Measurements from ENCODE around the gene ASIC2. TPM values are rescaled to one million over a fixed set of nuclear protein-coding genes. Genes with fewer than 3 reads are reported as not detected.

Gene ASIC2
- total RNA-seq, 1 experiment from 2014 or later: 4.1 TPM

DNA sequence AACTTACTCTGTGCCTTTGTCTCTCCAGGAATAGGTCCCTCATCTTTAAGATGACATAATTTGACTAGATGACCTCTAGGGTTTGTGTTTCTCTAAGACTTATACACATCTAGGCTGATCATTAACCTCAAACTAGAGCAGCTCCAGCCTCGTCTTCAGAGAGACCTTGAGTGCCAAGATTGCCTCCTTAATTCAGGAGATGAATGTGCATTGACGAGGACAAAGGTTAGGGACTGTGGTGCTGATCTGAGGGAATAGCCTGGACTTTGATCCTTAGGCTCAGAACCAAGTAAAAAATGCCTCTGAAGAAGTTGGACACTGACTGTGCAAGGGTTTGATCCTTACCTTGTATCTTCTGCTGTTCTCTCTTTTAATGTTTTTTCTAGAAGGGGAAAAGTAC lies 17.2 kb upstream of the ASIC2 start:
- ChIA-PET POLR2A (no interaction called here), CTCF (no interaction called here)
- H3K27ac ChIP-seq (ENCODE audit: low read length): no peak overlapping the region
- intact Hi-C loops (cut with micrococcal nuclease; ENCODE audit: unreplicated experiment) (no loop called here), in situ Hi-C loops (cut with HindIII; ENCODE audit: low pct_unique_long_range_greater_than_20kb, low sequenced_read_pairs) (no loop called here)
- peaks cover 51% of the 10 kb centered on the region for H3K27me3 ChIP-seq (ENCODE audit: control insufficient read depth, insufficient read depth, low read length)
- TF ChIP-seq TCF7L2 (IDR thresholded peaks at IDR 0.05; ENCODE audit: low read depth, low read length) (no peak), POLR2AphosphoS5 (IDR thresholded peaks at IDR 0.05; ENCODE audit: low read depth, low read length) (no peak), SIN3A (IDR thresholded peaks at IDR 0.05; ENCODE audit: borderline replicate concordance, insufficient read depth, low read depth, low read length) (no peak)
- TF ChIP-seq, protein P1, sequence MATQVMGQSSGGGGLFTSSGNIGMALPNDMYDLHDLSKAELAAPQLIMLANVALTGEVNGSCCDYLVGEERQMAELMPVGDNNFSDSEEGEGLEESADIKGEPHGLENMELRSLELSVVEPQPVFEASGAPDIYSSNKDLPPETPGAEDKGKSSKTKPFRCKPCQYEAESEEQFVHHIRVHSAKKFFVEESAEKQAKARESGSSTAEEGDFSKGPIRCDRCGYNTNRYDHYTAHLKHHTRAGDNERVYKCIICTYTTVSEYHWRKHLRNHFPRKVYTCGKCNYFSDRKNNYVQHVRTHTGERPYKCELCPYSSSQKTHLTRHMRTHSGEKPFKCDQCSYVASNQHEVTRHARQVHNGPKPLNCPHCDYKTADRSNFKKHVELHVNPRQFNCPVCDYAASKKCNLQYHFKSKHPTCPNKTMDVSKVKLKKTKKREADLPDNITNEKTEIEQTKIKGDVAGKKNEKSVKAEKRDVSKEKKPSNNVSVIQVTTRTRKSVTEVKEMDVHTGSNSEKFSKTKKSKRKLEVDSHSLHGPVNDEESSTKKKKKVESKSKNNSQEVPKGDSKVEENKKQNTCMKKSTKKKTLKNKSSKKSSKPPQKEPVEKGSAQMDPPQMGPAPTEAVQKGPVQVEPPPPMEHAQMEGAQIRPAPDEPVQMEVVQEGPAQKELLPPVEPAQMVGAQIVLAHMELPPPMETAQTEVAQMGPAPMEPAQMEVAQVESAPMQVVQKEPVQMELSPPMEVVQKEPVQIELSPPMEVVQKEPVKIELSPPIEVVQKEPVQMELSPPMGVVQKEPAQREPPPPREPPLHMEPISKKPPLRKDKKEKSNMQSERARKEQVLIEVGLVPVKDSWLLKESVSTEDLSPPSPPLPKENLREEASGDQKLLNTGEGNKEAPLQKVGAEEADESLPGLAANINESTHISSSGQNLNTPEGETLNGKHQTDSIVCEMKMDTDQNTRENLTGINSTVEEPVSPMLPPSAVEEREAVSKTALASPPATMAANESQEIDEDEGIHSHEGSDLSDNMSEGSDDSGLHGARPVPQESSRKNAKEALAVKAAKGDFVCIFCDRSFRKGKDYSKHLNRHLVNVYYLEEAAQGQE (IDR thresholded peaks at IDR 0.05; ENCODE audit: insufficient read depth in 1 of 2, low read depth in 2 of 2, low read length in 1 of 2): no peak
- TF ChIP-seq, protein P2, sequence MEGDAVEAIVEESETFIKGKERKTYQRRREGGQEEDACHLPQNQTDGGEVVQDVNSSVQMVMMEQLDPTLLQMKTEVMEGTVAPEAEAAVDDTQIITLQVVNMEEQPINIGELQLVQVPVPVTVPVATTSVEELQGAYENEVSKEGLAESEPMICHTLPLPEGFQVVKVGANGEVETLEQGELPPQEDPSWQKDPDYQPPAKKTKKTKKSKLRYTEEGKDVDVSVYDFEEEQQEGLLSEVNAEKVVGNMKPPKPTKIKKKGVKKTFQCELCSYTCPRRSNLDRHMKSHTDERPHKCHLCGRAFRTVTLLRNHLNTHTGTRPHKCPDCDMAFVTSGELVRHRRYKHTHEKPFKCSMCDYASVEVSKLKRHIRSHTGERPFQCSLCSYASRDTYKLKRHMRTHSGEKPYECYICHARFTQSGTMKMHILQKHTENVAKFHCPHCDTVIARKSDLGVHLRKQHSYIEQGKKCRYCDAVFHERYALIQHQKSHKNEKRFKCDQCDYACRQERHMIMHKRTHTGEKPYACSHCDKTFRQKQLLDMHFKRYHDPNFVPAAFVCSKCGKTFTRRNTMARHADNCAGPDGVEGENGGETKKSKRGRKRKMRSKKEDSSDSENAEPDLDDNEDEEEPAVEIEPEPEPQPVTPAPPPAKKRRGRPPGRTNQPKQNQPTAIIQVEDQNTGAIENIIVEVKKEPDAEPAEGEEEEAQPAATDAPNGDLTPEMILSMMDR (IDR thresholded peaks at IDR 0.05): no peak
- no TSS peak for BruUV-seq (replicated peaks)
- H3K4me1 ChIP-seq (ENCODE audit: control insufficient read depth, insufficient read depth, low read length): no peaks in the 10 kb centered on the region
- H3K9me3 ChIP-seq (ENCODE audit: control insufficient read depth, insufficient read depth, low read depth, low read length): no peaks in the 10 kb centered on the region
- DNase-seq (ENCODE audit: low read depth, low spot score) (no peak), ATAC-seq (no peak)
- H3K36me3 ChIP-seq (ENCODE audit: control insufficient read depth, insufficient read depth, low read length): no peaks in the 10 kb centered on the region
- H3K4me3 ChIP-seq (ENCODE audit: low read depth in 2 of 2, low read length in 2 of 2): no peak overlapping the region

DNA sequence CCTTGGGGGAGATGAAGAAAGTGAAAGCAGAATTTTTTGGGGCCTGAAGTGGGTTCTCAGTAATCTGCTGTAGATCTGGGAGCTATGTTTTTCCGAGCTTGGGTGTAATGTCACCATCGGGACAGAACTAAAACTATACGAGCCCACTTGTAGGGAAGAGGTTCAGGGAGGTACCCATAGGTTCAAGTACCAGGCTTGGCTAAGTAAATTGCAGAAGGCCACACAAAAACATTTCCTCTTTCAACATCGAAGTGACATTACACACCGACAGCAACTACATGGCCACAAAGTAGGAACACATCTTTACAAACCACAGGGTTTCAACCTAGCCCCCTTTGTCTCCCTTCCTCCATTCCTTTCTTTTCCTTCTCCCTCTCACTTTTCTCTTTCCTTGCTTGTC lies 10.2 kb upstream of the ASIC2 start:
- ATAC-seq: no peak
- no TSS peak for BruUV-seq (replicated peaks)
- no peaks in the 10 kb centered on the region for H3K36me3 ChIP-seq (ENCODE audit: control insufficient read depth, insufficient read depth, low read length)
- ChIA-PET CTCF (no interaction called here), POLR2A (no interaction called here)
- DNase-seq (ENCODE audit: low read depth, low spot score): no peak
- TF ChIP-seq SIN3A (IDR thresholded peaks at IDR 0.05; ENCODE audit: borderline replicate concordance, insufficient read depth, low read depth, low read length) (no peak), TCF7L2 (IDR thresholded peaks at IDR 0.05; ENCODE audit: low read depth, low read length) (no peak), POLR2AphosphoS5 (IDR thresholded peaks at IDR 0.05; ENCODE audit: low read depth, low read length) (no peak)
- TF ChIP-seq, protein P2 (IDR thresholded peaks at IDR 0.05): no peak
- TF ChIP-seq, protein P1 (IDR thresholded peaks at IDR 0.05; ENCODE audit: insufficient read depth in 1 of 2, low read depth in 2 of 2, low read length in 1 of 2): no peak
- H3K4me3 ChIP-seq (ENCODE audit: low read depth in 2 of 2, low read length in 2 of 2): no peak overlapping the region
- intact Hi-C loops (cut with micrococcal nuclease; ENCODE audit: unreplicated experiment) (no loop called here), in situ Hi-C loops (cut with HindIII; ENCODE audit: low pct_unique_long_range_greater_than_20kb, low sequenced_read_pairs) (no loop called here)
- H3K27ac ChIP-seq (ENCODE audit: low read length): no peak overlapping the region
- peaks cover 13% of the 10 kb centered on the region for H3K27me3 ChIP-seq (ENCODE audit: control insufficient read depth, insufficient read depth, low read length)
- H3K9me3 ChIP-seq (ENCODE audit: control insufficient read depth, insufficient read depth, low read depth, low read length): no peaks in the 10 kb centered on the region
- no peaks in the 10 kb centered on the region for H3K4me1 ChIP-seq (ENCODE audit: control insufficient read depth, insufficient read depth, low read length)

Measured in Panc1 (cell line).